ENCODE measurements around the gene AKR7A3. TPM values are rescaled to one million over a fixed set of nuclear protein-coding genes. Genes with fewer than 3 reads are reported as not detected.

Gene AKR7A3
- total RNA-seq, 1 donor from 2014 or later = 1.5 TPM

DNA sequence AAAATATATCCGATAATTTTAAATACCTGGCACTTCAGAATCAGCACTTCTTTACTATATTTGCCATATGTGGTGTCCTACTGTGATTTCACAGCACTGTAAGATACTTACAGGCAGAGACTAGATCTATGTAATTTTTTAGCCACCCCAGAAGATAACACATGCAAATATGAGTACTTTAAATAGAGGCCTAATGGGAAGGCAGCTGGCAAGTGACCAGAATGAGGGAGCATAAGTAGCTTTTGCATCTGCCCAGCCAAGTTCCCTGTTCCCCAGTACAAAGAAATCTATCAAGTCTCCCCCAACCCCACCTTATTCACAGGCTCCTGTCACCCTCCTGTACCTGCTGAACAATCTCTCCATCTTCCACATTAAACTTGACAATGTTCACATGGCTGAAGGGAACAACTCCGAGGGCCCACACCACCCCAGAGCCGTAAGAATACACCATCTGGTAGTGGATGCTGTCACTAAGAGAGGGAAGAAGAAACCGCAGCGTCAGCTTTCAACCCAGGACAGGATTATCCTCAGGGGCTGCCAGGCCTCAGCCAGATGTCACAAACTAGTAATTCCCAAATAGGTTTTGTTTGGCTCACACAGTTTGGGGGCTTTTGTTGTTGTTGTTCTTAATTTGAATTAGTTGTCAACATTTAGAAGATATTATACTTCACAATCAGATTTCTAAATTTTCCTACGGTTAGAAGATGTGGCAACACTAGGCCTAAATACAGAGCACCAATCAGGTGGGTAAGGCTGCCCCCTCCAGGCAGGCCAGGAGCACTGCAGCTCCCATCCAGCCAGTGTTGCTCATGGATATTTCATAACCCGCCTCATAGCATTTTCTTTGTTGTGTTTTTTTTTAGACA is 47.7 kb downstream of the AKR7A3 start:
- Mint-ChIP-seq H3K4me3 (ENCODE audit: unreplicated experiment) (no peak overlapping the region), H3K9me3 (ENCODE audit: unreplicated experiment) (no peaks in the 10 kb centered on the region), H3K36me3 (ENCODE audit: unreplicated experiment) (peaks cover 38% of the 10 kb centered on the region), H3K27me3 (ENCODE audit: unreplicated experiment) (no peaks in the 10 kb centered on the region), H3K4me1 (ENCODE audit: unreplicated experiment) (no peaks in the 10 kb centered on the region), H3K27ac (ENCODE audit: unreplicated experiment) (peak overlapping the region; percentile 47)
- DNase-seq (ENCODE audit: extremely low spot score, unreplicated experiment) = no peak
- peak; percentile 92 for TF ChIP-seq CTCF (IDR thresholded peaks at IDR 0.05)

GRCh38 chr1:19239876-19240275 is 48.7 kb downstream of the AKR7A3 start:
- no peak for TF ChIP-seq CTCF (IDR thresholded peaks at IDR 0.05)
- Mint-ChIP-seq H3K27me3 (ENCODE audit: unreplicated experiment) (no peaks in the 10 kb centered on the region), H3K27ac (ENCODE audit: unreplicated experiment) (no peak overlapping the region), H3K4me3 (ENCODE audit: unreplicated experiment) (no peak overlapping the region), H3K4me1 (ENCODE audit: unreplicated experiment) (no peaks in the 10 kb centered on the region), H3K36me3 (ENCODE audit: unreplicated experiment) (peaks cover 36% of the 10 kb centered on the region), H3K9me3 (ENCODE audit: unreplicated experiment) (no peaks in the 10 kb centered on the region)
- no peak for DNase-seq (ENCODE audit: extremely low spot score, unreplicated experiment)

DNA sequence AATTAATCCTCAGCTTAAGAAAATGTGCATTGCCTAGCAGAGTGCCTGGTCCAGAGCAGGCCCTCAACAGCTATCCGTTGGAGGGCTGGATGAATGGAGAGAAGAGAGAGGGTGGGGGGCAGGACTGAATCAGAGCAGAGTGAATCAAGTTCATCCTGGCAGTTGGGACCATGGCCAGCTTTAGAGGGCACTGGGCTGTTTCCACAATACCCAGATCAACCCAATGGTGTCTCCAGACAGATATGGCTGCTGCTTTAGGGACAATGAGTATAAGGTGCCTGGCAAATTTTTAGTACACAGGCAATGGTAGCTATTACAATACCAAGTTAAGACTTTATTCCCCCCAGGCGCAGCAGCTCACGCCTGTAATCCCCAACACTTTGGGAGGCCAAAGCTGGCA is 54.3 kb downstream of the AKR7A3 start:
- DNase-seq (ENCODE audit: extremely low spot score, unreplicated experiment) = no peak
- no peaks in the 10 kb centered on the region for H3K9me3 Mint-ChIP-seq (ENCODE audit: unreplicated experiment)
- peaks cover 8% of the 10 kb centered on the region for H3K4me1 Mint-ChIP-seq (ENCODE audit: unreplicated experiment)
- H3K4me3 Mint-ChIP-seq (ENCODE audit: unreplicated experiment) = no peak overlapping the region
- no peak overlapping the region for H3K27ac Mint-ChIP-seq (ENCODE audit: unreplicated experiment)
- H3K36me3 Mint-ChIP-seq (ENCODE audit: unreplicated experiment) = peaks cover 42% of the 10 kb centered on the region
- no peaks in the 10 kb centered on the region for H3K27me3 Mint-ChIP-seq (ENCODE audit: unreplicated experiment)
- TF ChIP-seq CTCF (IDR thresholded peaks at IDR 0.05) = no peak

Other genes with a start within 250 kb of the AKR7A3 start
- gene UBR4, start 78.5 kb downstream of the AKR7A3 start, total RNA-seq = 161 and 175 TPM in 2 replicates
- 52.2 and 52.9 TPM in 2 replicates for gene EMC1, start 37.2 kb downstream of the AKR7A3 start, total RNA-seq
- 22.4 and 23.6 TPM in 2 replicates for gene MRTO4, start 37.0 kb downstream of the AKR7A3 start, total RNA-seq
- gene AKR7A2, start 23.4 kb upstream of the AKR7A3 start, total RNA-seq = 67.8 and 72.4 TPM in 2 replicates
- gene SLC66A1, start 23.6 kb upstream of the AKR7A3 start, total RNA-seq = 25.8 and 29.0 TPM in 2 replicates
- 403 and 412 TPM in 2 replicates for gene CAPZB, start 196.8 kb upstream of the AKR7A3 start, total RNA-seq